Measurements from ENCODE around the gene GTF2F2. TPM values are rescaled to one million over a fixed set of nuclear protein-coding genes. Genes with fewer than 3 reads are reported as not detected.

The GTF2F2 gene
- total and polyA plus RNA-seq, 9 of the 15 experiments (the other 6 are each of a cell fraction or from before 2014, with no cell fraction given): 19.7 to 44.8 (median 32.4) TPM

GRCh38 chr13:45078003-45078402, 42.3 kb upstream of the GTF2F2 start (continued):
- TF ChIP-seq MCM7 (IDR thresholded peaks at IDR 0.05) (no peak), POLR2AphosphoS2 (IDR thresholded peaks at IDR 0.05; ENCODE audit: low read length) (no peak)

- CTCF ChIA-PET (ENCODE audit: low intra/inter-chr PET ratio): no interaction called here
Observed at GRCh38 chr13:45082964-45083363, 37.3 kb upstream of the GTF2F2 start.

GRCh38 chr13:45084515-45084914, 35.8 kb upstream of the GTF2F2 start:
- H3K27ac ChIP-seq (ENCODE audit: extremely low read depth, low read depth, low read length): no peak overlapping the region
- peaks cover 5 to 7% of the 10 kb centered on the region in 2 experiments; a peak in 4 of 5 replicates for H3K27me3 ChIP-seq (ENCODE audit: control insufficient read depth in 2 of 2, insufficient read depth in 2 of 2, low read length in 2 of 2)
- no peak overlapping the region for H2AFZ ChIP-seq (ENCODE audit: low read depth, low read length)
- H4K20me1 ChIP-seq (replicated peaks; ENCODE audit: control insufficient read depth, insufficient read depth, low read length): no peaks in the 10 kb centered on the region; the same call in 1 of the 2 replicates
- in situ Hi-C loops (cut with MboI) (no loop called here), intact Hi-C loops (cut with micrococcal nuclease) (no loop called here)
- no peak overlapping the region for H3K4me3 ChIP-seq
- FAIRE-seq: no peak
- DNase-seq (ENCODE audit: extremely low read depth in 1 of 4, low spot score in 3 of 4): no peak
- no peak overlapping the region for H3K9ac ChIP-seq (ENCODE audit: insufficient read depth in 1 of 2, low read depth in 2 of 2, low read length in 2 of 2)
- ChIA-PET CTCF (ENCODE audit: low intra/inter-chr PET ratio) (no interaction called here), POLR2A (no interaction called here)
- no peaks in the 10 kb centered on the region for H3K9me1 ChIP-seq (ENCODE audit: control insufficient read depth, insufficient read depth, low read length)
- no peaks in the 10 kb centered on the region for H3K36me3 ChIP-seq (ENCODE audit: control insufficient read depth, insufficient read depth, low read length)
- H3K4me1 ChIP-seq (replicated peaks in 1 of 2; ENCODE audit: control insufficient read depth in 2 of 2, insufficient read depth in 2 of 2, low read length in 2 of 2): no peaks in the 10 kb centered on the region
- BruUV-seq (replicated peaks): no TSS peak
- H3K9me3 ChIP-seq (replicated peaks; ENCODE audit: control insufficient read depth, insufficient read depth, low read depth, low read length): no peaks in the 10 kb centered on the region
- no peak for ATAC-seq
- H3K4me2 ChIP-seq (ENCODE audit: insufficient read depth, low read length): no peak overlapping the region
- H3K79me2 ChIP-seq (ENCODE audit: control insufficient read depth, insufficient read depth, low read length): no peaks in the 10 kb centered on the region
- TF ChIP-seq MTA2 (IDR thresholded peaks at IDR 0.05; ENCODE audit: low read depth): no peak
- no peak for TF ChIP-seq ATF2 (CRISPR knock-in tag; IDR thresholded peaks at IDR 0.05)
- TF ChIP-seq UBTF (IDR thresholded peaks at IDR 0.05; ENCODE audit: borderline replicate concordance in 1 of 2, low read depth in 2 of 2, low read length in 2 of 2): no peak
- no peak for TF ChIP-seq HES1 (IDR thresholded peaks at IDR 0.05; ENCODE audit: low read depth)

More at GRCh38 chr13:45082964-45083363, 37.3 kb upstream of the GTF2F2 start:
- no peak for TF ChIP-seq TCF7L2 (IDR thresholded peaks at IDR 0.05; ENCODE audit: low read depth, low read length)
- no peak for TF ChIP-seq YY1 (IDR thresholded peaks at IDR 0.05; ENCODE audit: borderline replicate concordance in 1 of 3, control insufficient read depth in 1 of 3, extremely low read depth in 1 of 3, insufficient read depth in 3 of 3, insufficient read length in 1 of 3, insufficient replicate concordance in 2 of 3, low read depth in 1 of 3, low read length in 2 of 3)
- no peak for TF ChIP-seq SPI1 (IDR thresholded peaks at IDR 0.05; ENCODE audit: borderline replicate concordance, low read depth, low read length)
- TF ChIP-seq SMARCB1 (IDR thresholded peaks at IDR 0.05; ENCODE audit: insufficient read length, low read depth): no peak
- Histone ChIP-seq H3K4me2 (ENCODE audit: insufficient read depth, low read length) (no peak overlapping the region), H3K27me3 (ENCODE audit: control insufficient read depth in 2 of 2, insufficient read depth in 2 of 2, low read length in 2 of 2) (peaks cover 7 to 13% of the 10 kb centered on the region in 2 experiments; a peak in 4 of 5 replicates), H3K4me1 (replicated peaks in 1 of 2; ENCODE audit: control insufficient read depth in 2 of 2, insufficient read depth in 2 of 2, low read length in 2 of 2) (no peaks in the 10 kb centered on the region), H2AFZ (ENCODE audit: low read depth, low read length) (no peak overlapping the region), H3K4me3 (no peak overlapping the region), H3K27ac (ENCODE audit: extremely low read depth, low read depth, low read length) (no peak overlapping the region), H4K20me1 (replicated peaks; ENCODE audit: control insufficient read depth, insufficient read depth, low read length) (no peaks in the 10 kb centered on the region; the same call in 1 of the 2 replicates), H3K79me2 (ENCODE audit: control insufficient read depth, insufficient read depth, low read length) (no peaks in the 10 kb centered on the region), H3K9ac (ENCODE audit: insufficient read depth in 1 of 2, low read depth in 2 of 2, low read length in 2 of 2) (no peak overlapping the region), H3K9me3 (replicated peaks; ENCODE audit: control insufficient read depth, insufficient read depth, low read depth, low read length) (no peaks in the 10 kb centered on the region), H3K9me1 (ENCODE audit: control insufficient read depth, insufficient read depth, low read length) (no peaks in the 10 kb centered on the region), H3K36me3 (ENCODE audit: control insufficient read depth, insufficient read depth, low read length) (no peaks in the 10 kb centered on the region)
- no peak for DNase-seq (ENCODE audit: extremely low read depth in 1 of 4, low spot score in 3 of 4)
- ATAC-seq: no peak
- WGBS (ENCODE audit: insufficient coverage, low coverage, missing lambda C conversion rate): 3% methylated on average over 6 of the region's 6 CpGs
- intact Hi-C loops (cut with micrococcal nuclease): no loop called here
- in situ Hi-C loops (cut with MboI): no loop called here
- no TSS peak for BruUV-seq (replicated peaks)
- no peak for FAIRE-seq
- POLR2A ChIA-PET: no interaction called here
